Amniotic stem cell (primary cell): Measurements from ENCODE around the gene TOR1AIP1.
"Not testable (repeated sequence)": the region's sequence is repeated elsewhere in the genome, so short reads cannot be mapped to it uniquely, and the experiment has no call there.

Source experiments
- DNase-seq: peaks from one replicate; lab custom pipeline; 2025; lab: John Stamatoyannopoulos, UW

TOR1AIP1 gene

GRCh38 chr1:179937668-179938254 is 55.7 kb downstream of the TOR1AIP1 start:
- no peak for DNase-seq

GRCh38 chr1:179938752-179939151 is 56.7 kb downstream of the TOR1AIP1 start:
- no peak for DNase-seq

- no peak for DNase-seq
These were observed 57.9 kb downstream of the TOR1AIP1 start for GRCh38 chr1:179939941-179940340.

GRCh38 chr1:179941454-179941853 is 59.4 kb downstream of the TOR1AIP1 start:
- no peak for DNase-seq

GRCh38 chr1:179950651-179951050 is 68.6 kb downstream of the TOR1AIP1 start:
- DNase-seq: no peak

- no peak for DNase-seq
These were observed 69.5 kb downstream of the TOR1AIP1 start for GRCh38 chr1:179951383-179952144.

GRCh38 chr1:179952186-179952585 is 70.1 kb downstream of the TOR1AIP1 start:
- DNase-seq: no peak

GRCh38 chr1:179953974-179954492 is 71.9 kb downstream of the TOR1AIP1 start:
- DNase-seq: peak; percentile 14

GRCh38 chr1:179954493-179955286 is 72.6 kb downstream of the TOR1AIP1 start, which contains the start of gene CEP350:
Gene CEP350 (plus strand): TSS chr1:179954810. CDS start chr1:179986182, 31,372 bp downstream.
- DNase-seq: peak; percentile 98

- DNase-seq: no peak
These were observed 73.2 kb downstream of the TOR1AIP1 start for GRCh38 chr1:179955287-179955680.

GRCh38 chr1:179955731-179956130 is 73.6 kb downstream of the TOR1AIP1 start:
- no peak for DNase-seq

GRCh38 chr1:179958359-179958758 is 76.3 kb downstream of the TOR1AIP1 start:
- no peak for DNase-seq

GRCh38 chr1:179962168-179962567 is 80.1 kb downstream of the TOR1AIP1 start:
- not testable (repeated sequence) for DNase-seq

- DNase-seq: no peak
These were observed 84.5 kb downstream of the TOR1AIP1 start for GRCh38 chr1:179966551-179966950.

- no peak for DNase-seq
These were observed 86.4 kb downstream of the TOR1AIP1 start for GRCh38 chr1:179968284-179968993.

- DNase-seq: no peak
These were observed 87.2 kb downstream of the TOR1AIP1 start for GRCh38 chr1:179968994-179969919.
